ENCODE results near the gene LKAAEAR1. TPM values are rescaled to one million over a fixed set of nuclear protein-coding genes. Genes with fewer than 3 reads are reported as not detected.

The LKAAEAR1 gene
- total RNA-seq, 3 donors from 2014 or later (not counting 1 experiment from before 2014, with no cell fraction given) = not detected

DNA sequence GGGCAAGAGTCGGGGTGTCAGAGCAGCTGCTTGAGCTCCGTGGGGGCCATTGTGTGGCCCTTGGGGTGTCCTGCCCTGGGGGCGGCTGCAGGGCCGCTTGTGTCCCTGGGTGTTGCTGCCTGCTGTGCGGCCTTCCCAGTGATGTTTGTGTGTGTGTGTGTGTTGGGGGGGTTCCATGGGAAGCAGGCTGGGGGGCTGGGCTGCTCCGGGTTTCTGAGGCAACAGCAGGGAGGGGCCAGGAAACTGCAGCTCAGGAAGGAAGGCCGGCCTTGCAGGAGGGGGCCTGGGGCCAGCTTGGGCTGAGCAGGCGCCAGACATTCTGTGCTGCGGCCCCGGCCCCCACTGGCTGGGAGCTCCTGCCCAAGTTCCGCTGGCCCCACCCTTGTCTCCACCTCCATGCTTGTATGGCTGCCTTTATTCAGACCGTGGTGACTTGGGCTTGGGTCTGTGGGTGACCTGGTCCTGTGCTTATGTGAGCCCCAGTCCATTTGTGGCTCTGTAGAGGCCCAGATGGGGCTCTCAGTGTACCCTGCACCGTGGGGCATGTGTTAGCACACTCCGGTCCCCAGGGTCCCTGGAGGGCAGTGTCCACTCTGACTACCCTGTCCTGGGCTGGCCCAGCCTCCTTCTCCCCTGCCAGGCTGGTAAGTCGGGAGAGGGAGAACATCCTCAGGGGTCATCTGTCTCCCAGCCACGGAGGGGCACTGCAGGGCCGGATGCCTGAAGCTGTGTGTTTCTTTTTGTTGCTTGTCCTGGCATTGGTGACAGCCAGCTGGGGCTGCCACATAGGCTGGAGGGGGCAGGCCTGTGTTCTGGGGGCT lies 30.1 kb downstream of the LKAAEAR1 start:
- intact Hi-C loops (cut with micrococcal nuclease) = no loop called here
- no peaks in the 10 kb centered on the region for H3K9me3 Mint-ChIP-seq
- no peak overlapping the region for H3K27ac Mint-ChIP-seq
- 35% methylated on average over 17 of the region's 17 CpGs for WGBS (ENCODE audit: insufficient coverage)
- H3K9me3 ChIP-seq (ENCODE audit: control insufficient read depth, insufficient read depth, low read length) = no peaks in the 10 kb centered on the region
- H3K27ac ChIP-seq (ENCODE audit: low read length) = no peak overlapping the region
- peaks cover 24% of the 10 kb centered on the region for H3K4me1 ChIP-seq (ENCODE audit: control insufficient read depth, insufficient read depth, low read length)
- no peak for DNase-seq
- H3K4me3 Mint-ChIP-seq = no peak overlapping the region
- peaks cover 26% of the 10 kb centered on the region for H3K27me3 ChIP-seq (ENCODE audit: control insufficient read depth, insufficient read depth, low read length)
- H3K36me3 Mint-ChIP-seq = no peaks in the 10 kb centered on the region
- H3K4me3 ChIP-seq (ENCODE audit: low read length) = no peak overlapping the region
- no peaks in the 10 kb centered on the region for H3K36me3 ChIP-seq (ENCODE audit: control insufficient read depth, insufficient read depth, low read length)
- ATAC-seq = no peak
- TF ChIP-seq, protein P1, sequence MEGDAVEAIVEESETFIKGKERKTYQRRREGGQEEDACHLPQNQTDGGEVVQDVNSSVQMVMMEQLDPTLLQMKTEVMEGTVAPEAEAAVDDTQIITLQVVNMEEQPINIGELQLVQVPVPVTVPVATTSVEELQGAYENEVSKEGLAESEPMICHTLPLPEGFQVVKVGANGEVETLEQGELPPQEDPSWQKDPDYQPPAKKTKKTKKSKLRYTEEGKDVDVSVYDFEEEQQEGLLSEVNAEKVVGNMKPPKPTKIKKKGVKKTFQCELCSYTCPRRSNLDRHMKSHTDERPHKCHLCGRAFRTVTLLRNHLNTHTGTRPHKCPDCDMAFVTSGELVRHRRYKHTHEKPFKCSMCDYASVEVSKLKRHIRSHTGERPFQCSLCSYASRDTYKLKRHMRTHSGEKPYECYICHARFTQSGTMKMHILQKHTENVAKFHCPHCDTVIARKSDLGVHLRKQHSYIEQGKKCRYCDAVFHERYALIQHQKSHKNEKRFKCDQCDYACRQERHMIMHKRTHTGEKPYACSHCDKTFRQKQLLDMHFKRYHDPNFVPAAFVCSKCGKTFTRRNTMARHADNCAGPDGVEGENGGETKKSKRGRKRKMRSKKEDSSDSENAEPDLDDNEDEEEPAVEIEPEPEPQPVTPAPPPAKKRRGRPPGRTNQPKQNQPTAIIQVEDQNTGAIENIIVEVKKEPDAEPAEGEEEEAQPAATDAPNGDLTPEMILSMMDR (IDR thresholded peaks at IDR 0.05) = no peak
- peaks cover 0 to 20% of the 10 kb centered on the region in 2 donors for H3K27me3 Mint-ChIP-seq (ENCODE audit: low read depth in 2 of 2)
- peaks cover 9 to 22% of the 10 kb centered on the region in 2 donors for H3K4me1 Mint-ChIP-seq

DNA sequence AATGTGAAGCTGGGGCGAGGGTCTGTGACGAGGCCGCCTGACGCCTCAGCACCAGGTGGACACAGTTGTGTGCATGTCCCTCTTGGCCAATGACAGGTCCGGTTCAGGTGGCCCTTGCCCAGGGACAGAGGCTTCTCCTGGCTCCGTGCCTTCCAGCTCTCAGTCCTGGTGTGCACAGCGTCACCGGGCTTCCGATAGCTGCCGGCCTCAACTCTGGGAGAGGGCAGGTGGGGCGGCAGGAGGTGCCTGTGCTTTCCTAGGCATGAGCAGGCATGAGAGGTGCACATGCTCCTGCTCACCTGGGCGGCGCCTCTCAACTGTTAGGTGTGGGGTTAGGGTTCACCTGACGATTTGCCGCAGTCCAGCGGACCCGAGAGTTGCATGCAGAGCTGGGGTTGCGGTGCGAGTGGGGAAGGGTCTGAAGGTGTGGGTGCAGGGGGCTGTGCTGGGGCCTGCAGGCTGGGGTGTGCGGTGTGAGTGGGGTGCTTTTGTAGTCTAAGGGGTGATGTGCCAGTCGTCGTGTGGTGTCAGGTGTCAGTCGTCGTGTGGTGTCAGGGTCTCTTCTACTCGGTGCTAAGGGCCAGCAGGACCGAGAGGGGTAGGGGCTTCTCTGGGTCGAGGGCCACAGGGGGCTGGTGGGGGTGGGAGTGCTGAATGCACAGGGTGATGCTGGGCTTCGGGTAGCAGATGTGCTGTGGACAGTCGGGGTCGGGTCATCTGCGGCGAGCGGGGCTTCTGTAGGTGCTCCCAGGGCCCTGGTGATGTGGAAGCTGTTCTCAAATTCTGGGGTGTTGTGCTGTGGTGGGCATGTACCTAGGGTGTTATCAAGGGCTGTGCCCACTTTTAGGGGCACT lies 31.0 kb downstream of the LKAAEAR1 start:
- H3K27me3 ChIP-seq (ENCODE audit: control insufficient read depth, insufficient read depth, low read length) = peaks cover 26% of the 10 kb centered on the region
- no peak for ATAC-seq
- no peaks in the 10 kb centered on the region for H3K36me3 ChIP-seq (ENCODE audit: control insufficient read depth, insufficient read depth, low read length)
- Mint-ChIP-seq H3K4me3 (no peak overlapping the region), H3K27me3 (ENCODE audit: low read depth in 2 of 2) (peaks cover 0 to 20% of the 10 kb centered on the region in 2 donors), H3K9me3 (no peaks in the 10 kb centered on the region), H3K27ac (no peak overlapping the region), H3K36me3 (no peaks in the 10 kb centered on the region), H3K4me1 (peaks cover 9 to 20% of the 10 kb centered on the region in 2 donors)
- WGBS (ENCODE audit: insufficient coverage) = 88% methylated on average over 33 of the region's 33 CpGs
- no peak overlapping the region for H3K27ac ChIP-seq (ENCODE audit: low read length)
- no peak overlapping the region for H3K4me3 ChIP-seq (ENCODE audit: low read length)
- peaks cover 21% of the 10 kb centered on the region for H3K4me1 ChIP-seq (ENCODE audit: control insufficient read depth, insufficient read depth, low read length)
- no peak for DNase-seq
- H3K9me3 ChIP-seq (ENCODE audit: control insufficient read depth, insufficient read depth, low read length) = no peaks in the 10 kb centered on the region
- intact Hi-C loops (cut with micrococcal nuclease) = no loop called here
- TF ChIP-seq, protein P1 (IDR thresholded peaks at IDR 0.05) = no peak

DNA sequence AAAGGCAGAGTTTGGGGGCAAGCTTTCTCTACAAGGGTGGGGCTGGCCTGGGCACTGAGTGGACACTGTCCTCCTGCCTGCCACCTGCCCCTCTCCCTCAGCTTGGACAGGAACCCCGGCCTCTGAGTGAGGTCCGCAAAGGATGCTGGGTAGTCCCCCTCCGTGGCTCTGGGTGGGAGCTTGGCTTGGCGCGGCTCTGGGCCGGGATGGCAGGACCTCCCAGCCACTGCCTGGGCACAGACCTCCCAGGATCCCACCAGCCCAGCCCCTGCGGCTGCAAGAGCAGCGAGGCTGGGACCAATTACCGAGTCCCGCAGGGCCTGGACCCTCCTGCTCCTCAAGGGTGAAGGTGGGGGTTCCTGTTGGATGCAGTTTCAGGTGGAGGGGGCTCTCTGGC lies 31.9 kb downstream of the LKAAEAR1 start:
- WGBS (ENCODE audit: insufficient coverage) = 93% methylated on average over 10 of the region's 10 CpGs
- H3K36me3 Mint-ChIP-seq = no peaks in the 10 kb centered on the region
- H3K4me1 Mint-ChIP-seq = peaks cover 2 to 11% of the 10 kb centered on the region in 2 donors
- intact Hi-C loops (cut with micrococcal nuclease) = no loop called here
- H3K9me3 Mint-ChIP-seq = no peaks in the 10 kb centered on the region
- H3K27ac ChIP-seq (ENCODE audit: low read length) = no peak overlapping the region
- H3K27me3 Mint-ChIP-seq (ENCODE audit: low read depth in 2 of 2) = peaks cover 4 to 25% of the 10 kb centered on the region in 2 donors
- TF ChIP-seq, protein P1 (IDR thresholded peaks at IDR 0.05) = no peak
- H3K4me3 ChIP-seq (ENCODE audit: low read length) = no peak overlapping the region
- DNase-seq = no peak
- no peak overlapping the region for H3K4me3 Mint-ChIP-seq
- no peaks in the 10 kb centered on the region for H3K36me3 ChIP-seq (ENCODE audit: control insufficient read depth, insufficient read depth, low read length)
- no peaks in the 10 kb centered on the region for H3K9me3 ChIP-seq (ENCODE audit: control insufficient read depth, insufficient read depth, low read length)
- ATAC-seq = no peak
- peaks cover 13% of the 10 kb centered on the region for H3K4me1 ChIP-seq (ENCODE audit: control insufficient read depth, insufficient read depth, low read length)
- H3K27me3 ChIP-seq (ENCODE audit: control insufficient read depth, insufficient read depth, low read length) = peaks cover 27% of the 10 kb centered on the region
- no peak overlapping the region for H3K27ac Mint-ChIP-seq

Data from natural killer cell (primary cell).